ENCODE results near the gene NASP. TPM values are rescaled to one million over a fixed set of nuclear protein-coding genes. Genes with fewer than 3 reads are reported as not detected.

The NASP gene
- total and polyA plus RNA-seq, 2 of the 13 experiments (the other 11 are each of a cell fraction or from before 2014, with no cell fraction given) = 132 to 256 TPM

GRCh38 chr1:45535988-45536766, 47.7 kb upstream of the NASP start (continued):
- TF ChIP-seq MYPOP (CRISPR knock-in tag; IDR thresholded peaks at IDR 0.05) = no peak
- TF ChIP-seq RARG (CRISPR knock-in tag; IDR thresholded peaks at IDR 0.05; ENCODE audit: low read depth) = no peak
- no peak for TF ChIP-seq JARID2 (CRISPR knock-in tag; IDR thresholded peaks at IDR 0.05; ENCODE audit: insufficient replicate concordance)
- no peak for TF ChIP-seq ARNTL (CRISPR knock-in tag; IDR thresholded peaks at IDR 0.05)
- TF ChIP-seq ZC3H13 (CRISPR knock-in tag; IDR thresholded peaks at IDR 0.05) = no peak
- no peak for TF ChIP-seq SP2 (CRISPR knock-in tag; IDR thresholded peaks at IDR 0.05)
- TF ChIP-seq FOSL2 (CRISPR knock-in tag; IDR thresholded peaks at IDR 0.05) = no peak

GRCh38 chr1:45536886-45537285, 47.0 kb upstream of the NASP start:
- H3K36me3 ChIP-seq (replicated peaks in 1 of 2; ENCODE audit: control insufficient read depth in 1 of 2, insufficient read depth in 2 of 2, low read length in 2 of 2) = no peaks in the 10 kb centered on the region
- CTCF ChIA-PET (ENCODE audit: low intra/inter-chr PET ratio, low total read pairs) = no interaction called here
- intact Hi-C loops (cut with micrococcal nuclease; ENCODE audit: unreplicated experiment) = no loop called here
- DNase-seq (ENCODE audit: low spot score) = no peak
- in situ Hi-C loops (cut with HindIII; ENCODE audit: extremely low pct_ligation_motif_present, low pct_unique_long_range_greater_than_20kb) = no loop called here
- no peaks in the 10 kb centered on the region for H4K20me1 ChIP-seq (ENCODE audit: insufficient read depth, low read length)
- no peak for TF ChIP-seq ZNF3 (CRISPR knock-in tag; IDR thresholded peaks at IDR 0.05)
- TF ChIP-seq NR2C2 (CRISPR knock-in tag; IDR thresholded peaks at IDR 0.05; ENCODE audit: borderline replicate concordance) = 0 out of 2 replicates have a peak, but pooled peaks have one; percentile 23
- no peak overlapping the region for H3K27ac ChIP-seq (ENCODE audit: extremely low read length, insufficient read depth, low read length)
- BruUV-seq (replicated peaks) = no TSS peak
- POLR2A ChIA-PET = interaction anchor here (6.6 to 29.7 kb wide), 2 partner anchors 11 to 16 kb away, joined by 55 to 690 read pairs; partner anchors contain the start of genes AKR1A1 and PRDX1
- WGBS (ENCODE audit: low lambda C conversion rate) = 3% methylated on average over 4 of the region's 4 CpGs
- FAIRE-seq = peak; percentile 32
- H3K79me2 ChIP-seq (ENCODE audit: insufficient read depth, low read length) = no peaks in the 10 kb centered on the region
- peak overlapping the region; percentile 67 for H3K4me2 ChIP-seq (ENCODE audit: low read depth, low read length)
- H3K9me3 ChIP-seq (ENCODE audit: low read length) = no peaks in the 10 kb centered on the region
- peak overlapping the region; percentile 57 for H2AFZ ChIP-seq (ENCODE audit: low read length)
- H3K27me3 ChIP-seq (ENCODE audit: control insufficient read depth in 1 of 2, insufficient read depth in 2 of 2, low read length in 2 of 2) = no peaks in the 10 kb centered on the region
- ATAC-seq = peak; percentile 80
- H3K4me3 ChIP-seq (replicated peaks in 1 of 3; ENCODE audit: insufficient read depth in 1 of 3, low read depth in 2 of 3, low read length in 3 of 3) = 0 out of 6 replicates have a peak overlapping the region, but pooled peaks of 1 of the 3 experiments have one; percentile 16
- H3K9ac ChIP-seq (ENCODE audit: insufficient read depth, low read depth, low read length) = 0 out of 2 replicates have a peak overlapping the region, but pooled peaks have one; percentile 27
- peaks cover 40% of the 10 kb centered on the region for H3K4me1 ChIP-seq (ENCODE audit: insufficient read depth, low read length)

Data from HepG2 (cell line).